ENCODE measurements around the gene DDAH1.

DNA sequence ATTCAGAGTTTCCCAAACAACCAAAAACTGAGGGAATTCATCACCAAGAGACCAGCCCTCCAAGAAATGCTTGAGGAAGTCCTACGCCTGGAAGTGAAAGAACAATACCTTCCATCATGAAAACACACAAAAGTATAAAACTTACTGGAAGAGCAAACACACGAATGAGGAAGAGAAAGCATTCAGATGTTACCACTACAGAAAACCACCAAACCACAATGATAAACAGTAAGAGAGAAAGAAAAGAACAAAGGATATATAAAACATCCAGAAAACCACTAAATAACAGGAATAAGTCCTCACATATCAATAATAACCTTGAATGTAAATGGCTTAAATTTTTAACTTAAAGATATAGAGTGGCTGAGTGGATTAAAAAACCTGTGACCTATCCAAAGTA lies 130.0 kb downstream of the DDAH1 start:
- TF ChIP-seq, protein P1, sequence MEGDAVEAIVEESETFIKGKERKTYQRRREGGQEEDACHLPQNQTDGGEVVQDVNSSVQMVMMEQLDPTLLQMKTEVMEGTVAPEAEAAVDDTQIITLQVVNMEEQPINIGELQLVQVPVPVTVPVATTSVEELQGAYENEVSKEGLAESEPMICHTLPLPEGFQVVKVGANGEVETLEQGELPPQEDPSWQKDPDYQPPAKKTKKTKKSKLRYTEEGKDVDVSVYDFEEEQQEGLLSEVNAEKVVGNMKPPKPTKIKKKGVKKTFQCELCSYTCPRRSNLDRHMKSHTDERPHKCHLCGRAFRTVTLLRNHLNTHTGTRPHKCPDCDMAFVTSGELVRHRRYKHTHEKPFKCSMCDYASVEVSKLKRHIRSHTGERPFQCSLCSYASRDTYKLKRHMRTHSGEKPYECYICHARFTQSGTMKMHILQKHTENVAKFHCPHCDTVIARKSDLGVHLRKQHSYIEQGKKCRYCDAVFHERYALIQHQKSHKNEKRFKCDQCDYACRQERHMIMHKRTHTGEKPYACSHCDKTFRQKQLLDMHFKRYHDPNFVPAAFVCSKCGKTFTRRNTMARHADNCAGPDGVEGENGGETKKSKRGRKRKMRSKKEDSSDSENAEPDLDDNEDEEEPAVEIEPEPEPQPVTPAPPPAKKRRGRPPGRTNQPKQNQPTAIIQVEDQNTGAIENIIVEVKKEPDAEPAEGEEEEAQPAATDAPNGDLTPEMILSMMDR (IDR thresholded peaks at IDR 0.05): no peak
- no peak for TF ChIP-seq POLR2A (IDR thresholded peaks at IDR 0.05)
- TF ChIP-seq POLR2AphosphoS5 (IDR thresholded peaks at IDR 0.05; ENCODE audit: insufficient read depth in 1 of 2, low read depth in 1 of 2): no peak

All from vagina (tissue), 2 donors.